AG04449 (cell line): ENCODE results near the gene DCXR.

Experiments
- CTCF ChIA-PET: fragments of 350-600 bp; formaldehyde crosslinking; extraction: SDS; loops from one replicate; lab custom pipeline; 2021; ENCODE audit warnings: antibody characterized with exemption; lab: Yijun Ruan, JAX
- POLR2A ChIA-PET: fragments of 400-600, 350-600 bp; formaldehyde crosslinking; extraction: SDS; loops from one replicate; lab custom pipeline; 2020; ENCODE audit warnings: antibody characterized with exemption, inconsistent platforms; lab: Yijun Ruan, JAX
- DNase-seq: peaks from one replicate; pipeline ENCODE4 v3.0.0-alpha.2; 2010; ENCODE audit warnings: low read depth, low spot score
- H3K4me3 ChIP-seq: 2 replicates; pipeline ENCODE4 v1.5.1; 2011; ENCODE audit warnings: low read depth, mild to moderate bottlenecking, control low read depth, low read length
- CTCF ChIP-seq: IDR thresholded peaks from one replicate; pipeline ENCODE4 v1.5.1; 2011; ENCODE audit warnings: mild to moderate bottlenecking, moderate library complexity, low read length, control low read depth, inconsistent platforms; ENCODE audit not compliant: insufficient read depth; ENCODE audit errors: missing control alignments

DCXR gene

DNA sequence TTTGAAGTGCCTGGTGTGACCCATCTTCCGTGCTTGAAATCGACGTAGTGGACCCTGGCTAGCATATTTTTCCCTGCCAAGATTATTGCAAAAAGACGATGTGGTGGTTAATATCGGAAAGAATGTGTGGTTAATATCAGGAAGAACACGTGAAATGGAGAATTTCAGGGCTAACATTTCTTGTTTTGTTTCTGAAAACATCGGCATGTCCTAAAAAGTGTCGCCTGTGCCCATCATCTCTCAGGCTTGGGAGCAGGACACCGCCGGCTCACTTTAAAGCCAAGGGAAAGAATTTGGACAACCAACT is 345 bp upstream of the DCXR start:
- H3K4me3 ChIP-seq, result peak overlapping the region; percentile 51
- CTCF ChIA-PET, result interaction anchor here (0.7 to 7.4 kb wide), 21 partner anchors 9 to 404 kb away, joined by 3 to 47 read pairs (median 5); partner anchors contain the start of genes CENPX, GPS1, LRRC45 and NOTUM
- POLR2A ChIA-PET, result interaction anchor here (0.7 to 1.6 kb wide), 10 partner anchors 12 to 83 kb away, joined by 3 to 7 read pairs (median 4); partner anchors contain the start of genes CENPX, FASN, GPS1 and LRRC45
- no peak for DNase-seq
- no peak for TF ChIP-seq CTCF

DNA sequence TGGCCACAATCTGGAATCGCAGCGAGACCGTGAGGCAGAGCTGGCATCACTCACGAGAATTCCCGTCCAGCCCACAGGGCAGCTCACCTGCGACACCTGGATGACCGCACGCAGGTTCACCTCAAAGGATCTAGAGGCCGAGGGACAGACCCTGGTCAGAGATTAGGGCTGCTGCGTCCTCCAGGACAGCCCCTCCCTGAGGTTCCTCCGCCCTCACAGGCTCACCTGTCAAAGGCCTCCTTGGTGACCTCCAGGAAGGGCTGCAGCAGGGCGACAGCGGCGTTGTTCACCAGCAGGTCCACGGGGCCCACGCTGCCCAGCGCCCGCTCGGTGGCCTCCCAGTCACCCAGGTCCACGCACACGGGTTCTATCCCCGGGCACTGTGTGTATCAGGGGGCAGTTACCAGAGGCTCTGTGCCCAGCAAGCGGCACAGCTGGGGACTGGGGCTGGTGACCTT is 834 bp downstream of the DCXR start:
- ChIA-PET POLR2A (no interaction called here), CTCF (interaction anchor here (0.8 to 7.4 kb wide), 7 partner anchors 10 to 119 kb away, joined by 3 to 39 read pairs (median 5); partner anchors contain the start of genes CENPX, GPS1, LRRC45 and NOTUM)
- no peak for TF ChIP-seq CTCF
- no peak for DNase-seq
- peak overlapping the region; percentile 72 for H3K4me3 ChIP-seq

DNA sequence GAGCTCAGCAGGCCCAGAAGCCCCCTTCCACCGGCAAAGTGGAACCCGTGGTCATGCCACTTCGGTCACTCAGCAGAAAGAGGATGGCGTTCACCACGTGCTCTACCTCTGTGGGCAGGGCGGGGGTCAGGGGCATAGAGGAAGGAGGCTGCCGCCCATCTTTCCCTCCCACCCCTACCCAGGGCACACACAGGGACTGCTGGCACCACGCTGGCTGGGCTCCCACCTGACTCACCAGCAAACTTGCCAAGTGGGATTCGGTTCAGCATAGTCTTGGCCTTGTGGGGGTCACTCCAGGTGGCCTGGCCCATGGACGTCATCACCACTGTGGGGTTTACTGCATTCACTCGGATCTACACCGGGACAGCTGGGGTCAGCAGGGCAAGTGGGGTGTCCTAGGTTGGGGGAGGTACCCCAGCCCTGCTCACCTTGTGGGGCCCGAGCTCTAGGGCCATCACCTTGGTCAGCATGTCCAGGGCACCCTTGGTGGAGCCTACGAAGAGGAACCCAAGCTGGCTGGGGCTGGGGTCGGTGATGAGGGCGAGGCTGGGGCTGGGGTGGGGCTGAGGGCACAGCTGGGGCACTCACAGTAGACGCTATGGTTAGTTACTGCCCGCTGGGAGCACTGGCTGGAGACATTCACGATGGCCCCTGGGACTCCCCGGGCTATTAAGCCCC is 1.4 kb downstream of the DCXR start:
- no peak for TF ChIP-seq CTCF
- CTCF ChIA-PET, result interaction anchor here (0.7 to 7.4 kb wide), 8 partner anchors 10 to 119 kb away, joined by 3 to 39 read pairs (median 4); partner anchors contain the start of genes CENPX, GPS1, LRRC45 and NOTUM
- DNase-seq, result no peak
- H3K4me3 ChIP-seq, result peak overlapping the region; percentile 72
- POLR2A ChIA-PET, result interaction anchor here (1.0 kb wide), 1 partner anchor 77 kb away, joined by 3 read pairs; no protein-coding TSS in a partner anchor

DNA sequence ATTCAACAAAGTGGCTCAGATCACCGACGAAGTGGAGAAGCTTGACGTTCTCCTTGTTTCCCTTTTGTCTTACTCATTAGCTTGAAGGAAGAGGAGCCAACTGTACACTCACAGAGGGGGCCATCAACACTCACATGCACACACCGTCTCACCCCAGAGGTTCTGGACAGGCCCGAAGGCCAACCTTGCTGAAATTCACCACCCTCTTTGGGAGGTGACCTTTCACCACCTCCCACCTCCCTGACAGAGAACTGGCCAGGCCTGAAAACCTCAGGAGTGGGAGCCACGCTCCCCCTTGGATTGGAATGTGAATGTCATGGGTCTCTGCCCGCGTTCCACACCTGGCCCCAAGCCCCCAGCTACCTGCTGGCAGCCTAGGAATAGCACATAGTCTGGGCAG is 2.0 kb downstream of the DCXR start:
- DNase-seq, result no peak
- no peak for TF ChIP-seq CTCF
- ChIA-PET POLR2A (interaction anchor here (1.0 kb wide), 1 partner anchor 76 kb away, joined by 3 read pairs; no protein-coding TSS in a partner anchor), CTCF (interaction anchor here (0.7 to 7.4 kb wide), 5 partner anchors 12 to 120 kb away, joined by 3 to 39 read pairs (median 6); partner anchors contain the start of genes CENPX, GPS1, LRRC45 and NOTUM)
- H3K4me3 ChIP-seq, result no peak overlapping the region

GRCh38 chr17:82034371-82035011 is 3.0 kb downstream of the DCXR start:
- DNase-seq, result no peak
- TF ChIP-seq CTCF, result no peak
- CTCF ChIA-PET, result interaction anchor here (0.7 to 7.4 kb wide), 5 partner anchors 8 to 287 kb away, joined by 3 to 39 read pairs (median 5); partner anchors contain the start of genes CENPX, LRRC45 and NOTUM
- POLR2A ChIA-PET, result no interaction called here
- H3K4me3 ChIP-seq, result no peak overlapping the region
